GM20431 (cell line): Measurements from ENCODE around the gene SPAG8.

ENCODE experiments used
- in situ Hi-C: fragments of 300-500 bp; cut with MseI, MboI; formaldehyde crosslinking; loops from one replicate; pipeline ENCODE4 v1.15.0; 2020; ENCODE audit warnings: low sequenced_read_pairs; ENCODE audit not compliant: unreplicated experiment

The SPAG8 gene

GRCh38 chr9:35814106-35814840 is 2.2 kb upstream of the SPAG8 start:
- in situ Hi-C loops: no loop called here

- in situ Hi-C loops: no loop called here
These were observed 1.5 kb upstream of the SPAG8 start for GRCh38 chr9:35813434-35814105.

- in situ Hi-C loops: no loop called here
These were observed 559 bp downstream of the SPAG8 start for GRCh38 chr9:35811381-35812024.

- in situ Hi-C loops: no loop called here
These were observed 1.9 kb downstream of the SPAG8 start for GRCh38 chr9:35810122-35810521.

- in situ Hi-C loops: no loop called here
These were observed 3.6 kb downstream of the SPAG8 start for GRCh38 chr9:35808433-35808832.

- in situ Hi-C loops: no loop called here
These were observed 6.0 kb downstream of the SPAG8 start for GRCh38 chr9:35806101-35806500.

GRCh38 chr9:35801328-35802128 is 10.5 kb downstream of the SPAG8 start:
- in situ Hi-C loops: no loop called here

GRCh38 chr9:35800530-35800929 is 11.5 kb downstream of the SPAG8 start:
- in situ Hi-C loops: no loop called here

- in situ Hi-C loops: no loop called here
These were observed 13.2 kb downstream of the SPAG8 start for GRCh38 chr9:35798658-35799374.

- in situ Hi-C loops: no loop called here
These were observed 14.6 kb downstream of the SPAG8 start for GRCh38 chr9:35797311-35798109.

- in situ Hi-C loops: no loop called here
These were observed 16.4 kb downstream of the SPAG8 start for GRCh38 chr9:35795695-35796094.

- in situ Hi-C loops: no loop called here
These were observed 18.6 kb downstream of the SPAG8 start for GRCh38 chr9:35793461-35793860.

GRCh38 chr9:35792826-35793225 is 19.2 kb downstream of the SPAG8 start:
- in situ Hi-C loops: no loop called here

GRCh38 chr9:35792024-35792813 is 19.8 kb downstream of the SPAG8 start:
- in situ Hi-C loops: no loop called here

- in situ Hi-C loops: no loop called here
These were observed 20.7 kb downstream of the SPAG8 start, which contains the start of gene NPR2 for GRCh38 chr9:35791297-35791921. Gene NPR2, plus strand, starts transcription at chr9:35791591. Its CDS starts 818 bp downstream, at chr9:35792409.

GRCh38 chr9:35790385-35791296 is 21.4 kb downstream of the SPAG8 start:
- in situ Hi-C loops: no loop called here

GRCh38 chr9:35790025-35790384 is 22.1 kb downstream of the SPAG8 start:
- in situ Hi-C loops: no loop called here
